Vagina (tissue), 2 donors: ENCODE measurements around the gene PRIM2.
"Not testable (repeated sequence)": the region's sequence is repeated elsewhere in the genome, so short reads cannot be mapped to it uniquely, and the experiment has no call there.

Experiments used
- POLR2A ChIP-seq, 2 donors: fragments of 450-650 bp; IDR thresholded peaks; one replicate each; pipeline ENCODE4 v1.6.1; 2017; ENCODE audit warnings: antibody characterized with exemption in 2 of 2, mild to moderate bottlenecking in 2 of 2, moderate library complexity in 2 of 2
- POLR2AphosphoS5 ChIP-seq, 2 donors: sonication (generic); formaldehyde crosslinking; IDR thresholded peaks; one replicate each; pipeline ENCODE4 v1.9.0; 2017; ENCODE audit warnings: antibody characterized with exemption in 2 of 2, mild to moderate bottlenecking in 2 of 2, low read depth in 1 of 2; ENCODE audit not compliant: insufficient read depth in 1 of 2
- TF ChIP-seq, protein P1 (sequence below), 3 experiments: fragments of 450-650 bp in 2 of 3; fragments of 200-600 bp in 1 of 3; sonication (generic) in 1 of 3; IDR thresholded peaks; one replicate each; pipeline ENCODE4 v1.5.1; 2017 to 2019; ENCODE audit warnings: antibody characterized with exemption in 3 of 3, mild to moderate bottlenecking in 2 of 3, moderate library complexity in 2 of 3

DNA sequence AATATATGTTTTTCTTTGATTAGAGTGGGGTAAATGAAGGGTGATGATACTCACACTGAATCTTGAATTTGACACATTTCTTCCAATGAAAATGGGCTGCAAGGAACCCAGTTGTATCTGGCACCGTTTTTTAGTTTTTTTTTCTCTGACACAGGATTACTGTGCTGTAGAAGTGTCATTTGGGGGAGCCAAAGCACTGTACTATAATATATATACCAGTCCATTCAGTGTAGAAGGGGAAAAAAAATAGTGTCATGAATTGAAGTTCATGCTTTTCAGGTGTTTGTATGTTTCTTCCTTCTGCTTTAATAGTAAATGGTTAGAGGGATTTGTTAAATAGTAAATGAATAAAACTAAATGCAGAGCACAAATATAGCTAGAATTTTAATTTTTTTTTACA, 35.2 kb downstream of the PRIM2 start:
- TF ChIP-seq, protein P1, sequence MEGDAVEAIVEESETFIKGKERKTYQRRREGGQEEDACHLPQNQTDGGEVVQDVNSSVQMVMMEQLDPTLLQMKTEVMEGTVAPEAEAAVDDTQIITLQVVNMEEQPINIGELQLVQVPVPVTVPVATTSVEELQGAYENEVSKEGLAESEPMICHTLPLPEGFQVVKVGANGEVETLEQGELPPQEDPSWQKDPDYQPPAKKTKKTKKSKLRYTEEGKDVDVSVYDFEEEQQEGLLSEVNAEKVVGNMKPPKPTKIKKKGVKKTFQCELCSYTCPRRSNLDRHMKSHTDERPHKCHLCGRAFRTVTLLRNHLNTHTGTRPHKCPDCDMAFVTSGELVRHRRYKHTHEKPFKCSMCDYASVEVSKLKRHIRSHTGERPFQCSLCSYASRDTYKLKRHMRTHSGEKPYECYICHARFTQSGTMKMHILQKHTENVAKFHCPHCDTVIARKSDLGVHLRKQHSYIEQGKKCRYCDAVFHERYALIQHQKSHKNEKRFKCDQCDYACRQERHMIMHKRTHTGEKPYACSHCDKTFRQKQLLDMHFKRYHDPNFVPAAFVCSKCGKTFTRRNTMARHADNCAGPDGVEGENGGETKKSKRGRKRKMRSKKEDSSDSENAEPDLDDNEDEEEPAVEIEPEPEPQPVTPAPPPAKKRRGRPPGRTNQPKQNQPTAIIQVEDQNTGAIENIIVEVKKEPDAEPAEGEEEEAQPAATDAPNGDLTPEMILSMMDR (IDR thresholded peaks at IDR 0.05), result not testable (repeated sequence)
- TF ChIP-seq POLR2A (IDR thresholded peaks at IDR 0.05); POLR2AphosphoS5 (IDR thresholded peaks at IDR 0.05; ENCODE audit: insufficient read depth in 1 of 2, low read depth in 1 of 2): not testable (repeated sequence)
